ENCODE data around the gene RRP36.

RRP36 gene

GRCh38 chr6:43053545-43054205 lies 32.3 kb downstream of the RRP36 start, which contains the start of gene CUL7:
TSS of gene CUL7 (minus strand) at chr6:43053851. CDS start at chr6:43052788, 1,063 bp downstream.
- DNase-seq = peak; percentile 93
- Histone ChIP-seq H3K4me1 (peaks cover 4% of the 10 kb centered on the region; the same call in 1 of the 2 replicates), H3K9me3 (no peaks in the 10 kb centered on the region), H3K36me3 (peaks cover 8% of the 10 kb centered on the region; the same call in 1 of the 2 replicates), H3K4me3 (ENCODE audit: low read depth, low read length) (peak within 1 kb of the TSS; percentile 80), H3K27me3 (no peaks in the 10 kb centered on the region)
- no peak for TF ChIP-seq CTCF (IDR thresholded peaks at IDR 0.05; ENCODE audit: low read depth, low read length)

GRCh38 chr6:43054206-43054943 lies 33.0 kb downstream of the RRP36 start:
- Histone ChIP-seq H3K4me3 (ENCODE audit: low read depth, low read length) (peak overlapping the region; percentile 80), H3K9me3 (no peaks in the 10 kb centered on the region), H3K36me3 (peaks cover 8% of the 10 kb centered on the region; the same call in 1 of the 2 replicates), H3K27me3 (no peaks in the 10 kb centered on the region), H3K4me1 (peaks cover 4% of the 10 kb centered on the region; the same call in 1 of the 2 replicates)
- no peak for TF ChIP-seq CTCF (IDR thresholded peaks at IDR 0.05; ENCODE audit: low read depth, low read length)
- no peak for DNase-seq

- no peaks in the 10 kb centered on the region for H3K9me3 ChIP-seq
- H3K36me3 ChIP-seq = peaks cover 8% of the 10 kb centered on the region; the same call in 1 of the 2 replicates
- no peak overlapping the region for H3K4me3 ChIP-seq (ENCODE audit: low read depth, low read length)
- H3K27me3 ChIP-seq = no peaks in the 10 kb centered on the region
- no peak for DNase-seq
- H3K4me1 ChIP-seq = peaks cover 4% of the 10 kb centered on the region; the same call in 1 of the 2 replicates
- no peak for TF ChIP-seq CTCF (IDR thresholded peaks at IDR 0.05; ENCODE audit: low read depth, low read length)
Measured at GRCh38 chr6:43055966-43056365, 34.5 kb downstream of the RRP36 start.

- Histone ChIP-seq H3K27me3 (no peaks in the 10 kb centered on the region), H3K36me3 (peaks cover 8% of the 10 kb centered on the region), H3K4me3 (ENCODE audit: low read depth, low read length) (peak overlapping the region; percentile 94), H3K4me1 (peaks cover 4% of the 10 kb centered on the region; the same call in 1 of the 2 replicates), H3K9me3 (no peaks in the 10 kb centered on the region)
- TF ChIP-seq CTCF (IDR thresholded peaks at IDR 0.05; ENCODE audit: low read depth, low read length) = no peak
- no peak for DNase-seq
Measured at GRCh38 chr6:43058531-43058930, 37.1 kb downstream of the RRP36 start.

- Histone ChIP-seq H3K36me3 (peaks cover 8% of the 10 kb centered on the region), H3K4me1 (peaks cover 4% of the 10 kb centered on the region; the same call in 1 of the 2 replicates), H3K4me3 (ENCODE audit: low read depth, low read length) (peak within 1 kb of the TSS; percentile 94), H3K27me3 (no peaks in the 10 kb centered on the region), H3K9me3 (no peaks in the 10 kb centered on the region)
- peak; percentile 97 for DNase-seq
- no peak for TF ChIP-seq CTCF (IDR thresholded peaks at IDR 0.05; ENCODE audit: low read depth, low read length)
Measured at GRCh38 chr6:43059168-43060033, 38.0 kb downstream of the RRP36 start, which contains the start of the genes KLC4 and MRPL2. TSS of gene KLC4 (plus strand) at chr6:43059631. CDS start at chr6:43061336, 1,705 bp downstream. TSS of gene MRPL2 (minus strand) at chr6:43059434. CDS start at chr6:43059381, 53 bp downstream.

All from BE2C (cell line).